Fibroblast of mammary gland (primary cell): ENCODE data around the gene AHRR.

Experiments used
- DNase-seq: peaks from one replicate; pipeline ENCODE4 v3.0.0-alpha.2; 2010; ENCODE audit warnings: low read depth
- H3K4me3 ChIP-seq: 2 replicates; pipeline ENCODE4 v1.5.1; 2011; ENCODE audit warnings: low read depth, mild to moderate bottlenecking, low read length, moderate library complexity; ENCODE audit not compliant: control insufficient read depth
- CTCF ChIP-seq: conservative IDR thresholded peaks from 2 replicates; pipeline ENCODE4 v1.5.1; 2011; ENCODE audit warnings: low read depth, low read length, inconsistent platforms; ENCODE audit not compliant: control insufficient read depth, insufficient read depth

Gene AHRR

GRCh38 chr5:333945-334344, 12.4 kb downstream of the AHRR start:
- H3K4me3 ChIP-seq: no peak overlapping the region
- TF ChIP-seq CTCF: no peak
- DNase-seq: no peak

- no peak overlapping the region for H3K4me3 ChIP-seq
- no peak for DNase-seq
- no peak for TF ChIP-seq CTCF
These were observed 13.6 kb downstream of the AHRR start for GRCh38 chr5:334903-335739.

- no peak for DNase-seq
- no peak for TF ChIP-seq CTCF
- no peak overlapping the region for H3K4me3 ChIP-seq
These were observed 14.2 kb downstream of the AHRR start for GRCh38 chr5:335740-336038.

GRCh38 chr5:337563-338130, 16.1 kb downstream of the AHRR start:
- DNase-seq: no peak
- H3K4me3 ChIP-seq: no peak overlapping the region
- TF ChIP-seq CTCF: peak; percentile 31

- H3K4me3 ChIP-seq: no peak overlapping the region
- DNase-seq: no peak
- no peak for TF ChIP-seq CTCF
These were observed 21.3 kb downstream of the AHRR start for GRCh38 chr5:342501-343460.

- TF ChIP-seq CTCF: no peak
- peak overlapping the region; percentile 30 for H3K4me3 ChIP-seq
- peak; percentile 46 for DNase-seq
These were observed 22.2 kb downstream of the AHRR start for GRCh38 chr5:343461-344401.
